ENCODE results near the gene TSPYL6.
"Not testable (repeated sequence)": the region's sequence is repeated elsewhere in the genome, so short reads cannot be mapped to it uniquely, and the experiment has no call there.

Gene TSPYL6

DNA sequence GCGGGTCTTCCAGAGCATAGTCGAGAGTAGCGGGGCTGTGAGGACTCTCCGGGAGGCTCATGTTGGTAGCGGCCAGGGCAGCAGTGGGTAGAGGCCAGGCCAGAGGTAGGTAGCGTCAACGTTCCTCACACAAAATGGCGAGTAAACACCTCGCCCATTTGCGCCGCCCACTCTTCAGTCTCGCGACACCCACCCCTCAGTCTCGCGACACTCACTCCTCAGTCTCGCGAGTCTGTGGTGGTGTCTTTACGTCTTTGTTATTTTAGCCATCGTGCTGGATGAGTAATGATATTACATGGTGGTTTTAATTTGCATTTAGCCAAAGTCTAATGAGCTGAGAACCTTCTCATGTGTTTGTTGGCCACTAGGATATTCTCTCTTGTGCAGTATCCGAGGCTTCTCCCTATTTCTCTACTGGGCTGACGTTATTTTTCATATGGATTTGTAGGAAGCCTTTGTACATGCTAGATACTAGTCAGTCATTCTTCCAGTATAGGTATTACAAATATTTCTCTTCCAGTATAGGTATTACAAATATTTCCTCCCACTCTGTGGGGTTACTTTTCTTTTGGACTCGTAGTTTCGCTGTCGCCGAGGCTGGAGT, at the start of gene TSPYL6:
TSPYL6 (minus strand) TSS at position 139 of the 604 bp plus-strand sequence; CDS start at position 61, 78 bp downstream.
- DNase-seq (ENCODE audit: low read depth in 2 of 2, low spot score in 1 of 2): no peak

DNA sequence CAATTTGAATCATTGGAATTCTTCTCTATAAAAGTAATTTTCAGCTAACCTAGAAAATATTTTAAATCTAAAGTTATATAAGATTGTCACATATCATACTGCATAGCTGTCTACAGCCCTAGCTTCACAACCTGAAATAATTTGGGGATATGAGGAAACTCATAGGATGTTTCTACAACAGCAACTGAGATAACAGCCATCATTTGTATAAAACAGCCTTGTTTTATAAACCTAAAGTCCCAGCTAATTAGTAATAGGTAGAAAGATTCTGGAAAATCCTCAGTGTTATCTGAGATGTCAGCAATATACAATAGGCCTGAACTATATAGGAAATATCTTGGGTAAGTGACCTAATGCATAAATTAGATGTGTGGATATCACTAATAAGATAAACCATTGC, 47.6 kb upstream of the TSPYL6 start:
- no peak for DNase-seq (ENCODE audit: low read depth in 2 of 2, low spot score in 1 of 2)

DNA sequence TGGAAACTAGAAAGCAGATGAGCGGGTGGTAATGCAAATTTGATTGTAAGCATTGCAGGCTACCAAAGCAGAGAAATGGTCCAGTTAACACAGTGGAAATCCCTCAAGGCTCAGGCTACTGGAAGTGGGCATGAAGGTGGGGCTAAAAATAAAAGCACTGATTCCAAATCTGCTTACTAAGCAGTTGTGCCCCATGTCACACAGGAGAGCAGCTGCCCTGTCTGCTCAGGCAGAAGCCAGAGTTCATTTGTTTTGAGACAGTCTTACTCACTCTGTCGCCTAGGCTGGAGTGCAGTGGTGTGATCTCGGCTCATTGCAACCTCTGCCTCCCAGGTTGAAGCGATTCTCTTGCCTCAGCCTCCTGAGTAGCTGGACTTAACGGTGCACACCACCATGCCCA, 42.5 kb upstream of the TSPYL6 start:
- DNase-seq (ENCODE audit: low read depth in 2 of 2, low spot score in 1 of 2): no peak

DNA sequence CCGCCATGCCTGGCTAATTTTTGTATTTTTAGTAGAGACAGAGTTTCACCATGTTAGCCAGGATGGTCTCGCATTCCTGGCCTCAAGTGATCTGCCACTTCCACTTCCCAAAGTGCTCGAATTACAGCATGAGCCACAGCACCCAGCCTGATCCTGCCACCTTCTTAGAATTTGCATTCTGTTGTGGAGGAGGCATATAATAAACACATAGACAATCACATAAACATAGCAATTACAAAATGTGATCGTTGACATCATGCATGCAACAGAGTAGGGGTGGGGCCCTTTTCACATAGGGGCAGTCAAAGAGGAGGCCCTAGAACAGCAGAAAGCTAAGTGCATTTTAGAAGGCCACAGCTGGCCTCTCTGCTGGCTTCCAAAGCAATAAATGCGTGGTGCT, 39.9 kb upstream of the TSPYL6 start:
- no peak for DNase-seq (ENCODE audit: low read depth in 2 of 2, low spot score in 1 of 2)

DNA sequence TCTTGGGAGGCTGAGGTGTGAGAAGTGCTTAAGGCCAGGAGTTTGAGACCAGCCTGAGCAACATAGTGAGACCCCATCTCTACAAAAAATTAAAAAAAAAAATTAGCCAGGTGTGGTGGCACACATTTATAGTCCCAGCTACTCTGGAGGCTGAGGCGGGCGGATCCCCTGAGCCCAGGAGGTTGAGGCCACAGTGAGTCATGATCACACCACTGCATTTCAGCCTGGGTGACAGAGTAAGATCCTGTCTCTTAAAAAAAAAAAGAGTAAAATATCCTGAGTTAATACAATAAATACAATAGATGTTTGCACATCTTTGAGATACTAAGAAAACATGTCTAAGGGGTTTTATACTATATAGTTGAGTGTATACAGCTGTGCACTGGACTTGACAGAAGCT, 38.6 kb upstream of the TSPYL6 start:
- not testable (repeated sequence) for DNase-seq (ENCODE audit: low read depth in 2 of 2, low spot score in 1 of 2)

DNA sequence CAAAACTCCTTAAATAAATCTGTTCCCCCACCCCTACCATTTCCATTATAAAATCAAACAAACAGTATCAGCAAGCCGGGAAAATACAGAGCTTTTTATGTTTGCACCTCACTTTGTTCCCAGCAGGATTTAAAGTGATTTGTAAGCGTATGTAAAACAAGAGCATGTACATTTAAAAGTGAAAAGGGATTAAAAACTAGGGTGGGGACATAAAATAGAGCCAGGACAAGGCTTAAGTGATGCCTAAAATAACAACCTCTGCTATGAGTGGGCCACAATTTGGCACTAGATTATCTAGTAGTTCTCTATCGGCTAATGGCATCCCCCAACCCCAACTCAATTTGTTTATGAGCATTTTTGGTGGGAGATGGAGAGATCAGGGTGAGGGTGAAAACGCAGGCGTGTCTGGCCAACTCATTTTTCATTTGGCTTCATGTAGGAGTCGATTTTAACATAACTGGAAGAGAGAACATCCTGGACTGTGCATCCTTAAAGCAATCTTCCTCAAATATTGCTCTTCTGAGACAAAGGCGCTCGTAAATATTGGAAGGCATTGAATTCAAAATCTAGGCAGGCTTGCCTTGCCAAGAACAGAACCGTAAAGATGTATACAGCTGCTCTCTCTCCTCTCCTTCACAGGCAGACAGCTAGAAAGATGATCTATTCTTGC, 34.5 kb upstream of the TSPYL6 start:
- DNase-seq (ENCODE audit: low read depth in 2 of 2, low spot score in 1 of 2): no peak

DNA sequence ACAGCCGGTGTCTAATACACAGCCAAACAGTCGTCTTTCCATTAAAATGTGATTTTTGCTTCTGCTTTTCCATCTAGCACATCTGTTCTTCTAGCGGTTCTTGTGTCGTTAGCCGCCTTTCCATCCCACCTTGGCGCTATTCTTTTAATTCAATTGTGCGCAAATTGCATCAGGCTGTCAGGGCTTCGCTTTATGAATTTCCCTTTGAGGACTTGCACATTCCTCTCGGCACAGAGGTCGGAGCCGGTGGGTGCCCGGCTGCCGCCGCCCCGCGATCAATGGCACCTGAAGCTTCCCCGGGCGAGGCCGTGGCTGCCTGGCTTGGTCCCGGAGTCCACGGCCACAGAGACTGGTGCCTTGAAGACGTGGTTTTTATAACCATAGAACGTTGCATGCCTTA, 33.9 kb upstream of the TSPYL6 start:
- no peak for DNase-seq (ENCODE audit: low read depth in 2 of 2, low spot score in 1 of 2)

DNA sequence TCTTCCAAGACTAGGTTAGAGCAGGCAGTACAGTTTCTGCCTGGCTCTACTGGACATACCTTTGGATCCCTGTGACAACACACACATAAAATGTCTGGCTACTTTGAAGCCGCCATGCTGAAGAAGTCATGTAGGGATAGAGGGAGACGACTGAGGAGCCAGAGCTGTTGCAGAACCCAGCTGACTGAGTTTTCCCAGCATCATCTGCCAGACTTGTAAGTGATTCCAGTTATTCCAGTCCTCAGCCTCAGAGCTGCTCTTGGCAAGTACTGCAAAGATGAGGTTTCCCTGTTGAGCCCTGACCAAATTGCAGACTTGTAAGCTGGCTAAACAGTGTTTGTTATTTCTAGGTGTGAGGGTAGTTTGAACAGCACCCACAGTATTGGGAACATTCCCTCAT, 31.5 kb upstream of the TSPYL6 start:
- no peak for DNase-seq (ENCODE audit: low read depth in 2 of 2, low spot score in 1 of 2)

DNA sequence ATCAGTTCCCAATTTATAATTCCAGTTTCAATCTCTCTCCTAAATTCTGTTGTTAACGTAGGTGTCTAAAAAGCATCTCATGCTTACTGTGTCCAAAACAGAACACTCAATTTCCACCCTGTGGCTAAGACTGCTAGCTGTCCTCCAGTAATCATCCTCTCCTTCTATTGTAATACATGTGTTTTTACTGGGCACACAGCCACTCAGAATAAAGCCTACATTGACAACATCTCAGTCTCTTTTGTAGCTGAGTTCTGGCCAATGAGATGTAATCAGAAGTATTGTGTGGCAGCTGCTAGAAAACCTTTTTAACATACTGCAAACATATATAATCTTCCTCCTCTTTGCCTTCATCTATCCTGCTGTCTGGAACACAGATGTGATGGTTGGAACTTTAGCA, 29.4 kb upstream of the TSPYL6 start:
- DNase-seq (ENCODE audit: low read depth in 2 of 2, low spot score in 1 of 2): no peak

DNA sequence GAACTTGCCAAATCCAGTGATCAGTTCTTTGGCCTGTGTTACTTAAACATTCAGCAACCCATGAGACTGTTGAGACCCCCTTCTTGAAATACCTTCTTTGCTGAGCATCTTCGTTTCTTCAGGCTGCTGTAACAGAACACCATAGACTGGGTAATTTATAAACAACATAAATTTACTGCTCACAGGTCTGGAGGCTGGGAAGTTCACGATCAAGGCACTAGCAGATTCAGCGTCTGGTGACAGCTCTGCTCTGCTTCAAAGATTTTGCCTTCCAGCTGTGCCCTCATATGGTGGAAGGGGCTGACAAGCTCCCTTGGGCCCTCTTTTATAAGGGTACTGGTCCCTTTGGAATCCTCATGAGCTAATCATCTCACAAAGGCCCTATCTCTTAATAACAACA, 28.8 kb upstream of the TSPYL6 start:
- DNase-seq (ENCODE audit: low read depth in 2 of 2, low spot score in 1 of 2): no peak

DNA sequence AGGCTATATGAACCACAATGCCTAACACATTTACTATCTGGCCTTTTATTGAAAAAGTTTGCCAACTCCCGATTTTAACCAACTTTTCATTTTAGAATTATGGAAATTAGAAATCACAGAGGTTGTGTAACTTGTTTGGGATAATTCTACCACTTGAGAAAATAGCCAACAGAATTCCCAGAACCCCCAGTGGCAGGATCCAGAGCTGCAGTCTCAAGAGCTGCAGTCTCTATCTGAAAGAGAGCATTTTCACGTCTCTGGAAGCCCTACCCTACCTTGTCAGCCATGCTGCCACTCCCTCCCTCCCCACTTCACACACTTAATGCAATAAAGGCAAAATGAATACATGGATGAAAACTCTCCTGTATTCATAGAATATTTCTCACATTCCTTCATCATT, 23.4 kb upstream of the TSPYL6 start:
- no peak for DNase-seq (ENCODE audit: low read depth in 2 of 2, low spot score in 1 of 2)

DNA sequence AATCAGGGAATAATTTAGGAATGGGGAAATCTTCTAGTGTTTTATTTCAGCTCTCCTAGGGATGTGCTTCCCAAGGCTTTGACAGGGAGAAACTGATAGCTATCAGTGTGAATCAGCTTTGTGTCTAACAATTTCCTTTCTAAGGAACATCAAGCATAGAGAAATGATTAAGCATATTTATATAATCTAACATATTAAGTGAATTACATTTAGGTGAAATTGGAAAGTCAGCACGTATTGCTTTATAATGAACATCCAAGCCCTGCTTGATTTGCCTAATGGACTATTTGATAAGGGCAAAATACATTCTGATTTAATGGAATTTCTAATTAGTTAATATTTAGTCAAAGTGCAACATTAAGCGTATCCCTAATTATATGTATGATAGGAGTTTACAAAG, 19.5 kb upstream of the TSPYL6 start:
- no peak for DNase-seq (ENCODE audit: low read depth in 2 of 2, low spot score in 1 of 2)

DNA sequence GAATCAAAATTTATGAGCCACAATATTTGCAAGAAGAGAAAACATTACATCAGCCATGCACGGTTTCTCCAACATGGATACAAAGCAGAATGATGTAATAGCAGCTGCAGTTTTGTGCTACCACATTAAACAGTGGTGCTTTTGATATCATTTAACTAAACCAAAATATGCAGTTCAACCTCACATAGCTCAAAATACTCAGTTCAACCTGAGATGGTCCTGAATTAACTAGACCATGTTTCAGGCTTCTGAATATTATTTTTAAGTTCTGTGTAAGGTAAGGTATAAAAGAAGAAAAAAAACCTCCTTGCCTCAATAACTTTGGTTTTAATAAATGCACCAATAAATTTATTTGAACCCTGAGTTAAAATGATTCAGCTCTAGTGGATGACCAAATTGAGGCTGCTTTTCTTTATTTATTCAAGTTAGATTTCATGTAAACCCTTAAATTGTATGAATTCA, 18.8 kb upstream of the TSPYL6 start:
- DNase-seq (ENCODE audit: low read depth in 2 of 2, low spot score in 1 of 2): no peak

DNA sequence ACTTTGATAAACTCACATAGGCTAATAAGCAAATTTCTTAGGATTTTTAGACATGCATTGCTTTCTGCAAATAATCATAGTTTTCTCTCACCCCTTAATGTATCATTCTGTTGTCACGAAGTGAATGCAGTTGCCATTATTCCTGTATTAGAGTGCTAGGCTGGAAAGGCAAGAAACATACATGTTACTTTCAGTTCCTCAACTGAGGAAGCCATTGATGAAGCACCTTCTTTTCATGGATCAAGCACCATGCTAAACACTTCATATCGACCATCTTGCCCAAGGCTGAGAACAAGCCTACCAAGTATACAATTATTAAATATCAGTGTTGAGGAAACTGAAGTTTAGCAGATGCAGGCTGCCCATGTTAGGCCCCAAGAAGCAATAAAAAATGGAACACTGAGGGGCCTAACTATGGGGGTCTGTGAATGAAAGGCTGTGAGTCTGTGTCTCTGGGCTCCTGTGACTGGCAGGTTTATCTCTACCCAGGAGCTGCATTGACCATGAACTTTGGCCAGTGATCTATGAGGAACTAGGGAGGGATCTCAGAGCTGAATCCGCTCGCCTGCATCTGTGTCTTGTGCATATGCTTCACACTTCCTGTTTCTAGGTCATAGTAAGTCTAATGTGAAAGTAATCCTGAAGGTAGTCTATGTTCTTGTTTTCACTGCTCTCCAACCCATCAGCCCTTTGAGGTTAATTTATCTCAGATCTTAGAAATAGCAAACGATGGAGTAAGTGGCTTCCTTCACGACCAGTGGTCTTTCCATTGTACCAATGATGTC, 16.0 kb upstream of the TSPYL6 start:
- no peak for DNase-seq (ENCODE audit: low read depth in 2 of 2, low spot score in 1 of 2)

DNA sequence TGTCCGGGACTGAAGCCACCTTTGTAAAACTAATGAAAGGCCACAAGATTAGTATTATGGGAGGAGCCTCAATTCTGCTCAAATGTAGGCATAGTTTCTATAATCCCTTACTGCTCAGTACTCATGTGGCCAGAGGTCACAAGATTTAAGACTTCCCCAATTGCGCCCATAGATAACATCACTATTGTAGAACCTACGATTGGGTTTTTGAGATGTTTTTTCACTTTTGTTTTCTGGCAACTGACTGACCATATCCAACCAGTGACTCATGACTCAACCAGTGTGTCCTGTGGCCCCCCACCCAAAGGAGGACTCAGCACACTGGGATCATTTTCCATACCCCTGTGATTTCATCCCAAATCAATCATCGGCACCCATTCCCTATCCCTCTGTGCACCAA, 15.2 kb upstream of the TSPYL6 start:
- no peak for DNase-seq (ENCODE audit: low read depth in 2 of 2, low spot score in 1 of 2)

DNA sequence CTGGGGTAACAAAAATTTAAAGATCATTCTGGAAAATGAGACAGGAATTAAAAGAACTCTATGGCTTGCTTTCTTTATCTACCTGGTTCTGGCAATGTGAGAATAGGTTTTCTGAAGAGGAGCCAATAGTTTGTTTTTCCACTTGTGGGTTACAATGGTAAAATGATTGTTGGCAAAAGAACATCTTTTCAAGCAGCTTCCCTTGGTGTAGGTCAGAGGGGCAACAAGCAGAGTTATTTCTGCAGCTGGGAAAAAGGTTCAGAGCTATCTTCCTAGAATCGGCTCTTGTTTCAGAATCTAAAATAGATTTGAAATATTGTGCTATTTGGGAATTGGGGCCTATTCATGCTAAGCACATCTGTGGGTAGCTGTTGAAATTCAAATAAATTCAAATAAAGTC, 11.5 kb upstream of the TSPYL6 start:
- no peak for DNase-seq (ENCODE audit: low read depth in 2 of 2, low spot score in 1 of 2)

DNA sequence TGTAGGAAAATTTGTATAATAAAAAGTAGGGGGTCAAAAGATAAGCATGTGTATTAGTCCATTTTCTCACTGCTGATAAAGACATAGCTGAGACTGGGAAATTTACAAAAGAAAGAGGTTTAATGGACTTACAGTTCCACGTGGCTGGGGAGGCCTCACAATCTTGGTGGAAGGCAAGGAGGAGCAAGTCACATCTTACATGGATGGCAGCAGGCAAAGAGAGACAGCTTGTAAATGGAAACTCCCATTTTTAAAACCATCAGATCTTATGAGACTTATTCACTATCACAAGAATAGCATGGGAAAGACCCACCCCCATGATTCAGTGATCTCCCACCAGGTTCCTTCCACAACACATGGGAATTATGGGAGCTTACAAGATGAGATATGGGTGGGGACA, 9.1 kb upstream of the TSPYL6 start:
- DNase-seq (ENCODE audit: low read depth in 2 of 2, low spot score in 1 of 2): not testable (repeated sequence)

DNA sequence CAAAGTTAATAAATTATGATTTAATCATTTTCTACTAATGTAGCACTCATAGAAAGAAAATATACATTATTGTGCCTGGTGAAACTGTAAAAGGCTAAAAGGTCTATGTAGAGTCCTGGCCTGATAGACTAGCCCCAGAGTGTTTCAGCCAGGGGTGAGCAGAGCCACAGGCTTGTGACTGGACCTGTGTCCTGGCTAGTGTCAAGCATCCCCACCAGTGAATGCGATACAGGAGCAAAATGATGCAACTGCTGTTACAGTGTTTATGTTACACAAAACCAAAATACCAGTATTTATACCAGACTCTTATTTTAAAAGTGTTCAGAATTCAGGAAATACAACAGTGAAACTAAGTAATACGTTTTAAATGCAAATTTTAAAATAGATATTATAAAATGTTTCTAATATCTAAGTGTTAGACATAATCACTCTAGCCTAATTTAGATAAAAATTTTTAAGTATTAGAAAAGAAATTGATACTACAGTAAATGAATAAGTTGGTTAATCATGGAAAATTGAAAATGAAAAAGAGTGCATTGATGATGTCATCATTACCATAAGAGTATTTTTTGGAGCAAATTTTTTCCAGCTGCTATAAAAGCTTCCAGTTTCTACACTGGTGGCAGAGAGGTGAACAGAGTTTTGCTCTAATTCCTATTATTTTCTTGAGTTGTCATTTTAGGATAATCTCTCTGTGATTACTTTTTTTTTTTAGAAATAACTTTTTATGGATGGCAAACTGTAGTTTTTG, 6.2 kb upstream of the TSPYL6 start:
- DNase-seq (ENCODE audit: low read depth in 2 of 2, low spot score in 1 of 2): no peak

DNA sequence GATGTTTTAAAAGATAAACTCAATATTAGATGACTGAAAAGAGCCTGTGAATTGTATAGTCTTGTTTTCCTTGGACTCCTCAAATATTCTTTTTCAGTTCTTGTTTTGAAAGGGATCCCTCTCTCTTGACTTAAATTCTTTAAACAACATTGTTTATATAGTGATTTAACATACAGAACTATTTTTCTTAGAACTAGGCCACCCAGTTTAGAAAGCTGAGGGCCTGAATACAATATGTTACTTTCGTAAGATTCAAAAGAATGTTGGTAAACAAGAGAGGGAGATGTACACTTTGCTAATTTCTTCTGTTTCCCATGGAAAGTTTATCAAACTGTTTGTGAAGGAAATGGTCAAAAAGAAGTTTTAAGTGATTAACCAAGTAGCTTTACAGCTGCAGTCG, 5.5 kb upstream of the TSPYL6 start:
- no peak for DNase-seq (ENCODE audit: low read depth in 2 of 2, low spot score in 1 of 2)

DNA sequence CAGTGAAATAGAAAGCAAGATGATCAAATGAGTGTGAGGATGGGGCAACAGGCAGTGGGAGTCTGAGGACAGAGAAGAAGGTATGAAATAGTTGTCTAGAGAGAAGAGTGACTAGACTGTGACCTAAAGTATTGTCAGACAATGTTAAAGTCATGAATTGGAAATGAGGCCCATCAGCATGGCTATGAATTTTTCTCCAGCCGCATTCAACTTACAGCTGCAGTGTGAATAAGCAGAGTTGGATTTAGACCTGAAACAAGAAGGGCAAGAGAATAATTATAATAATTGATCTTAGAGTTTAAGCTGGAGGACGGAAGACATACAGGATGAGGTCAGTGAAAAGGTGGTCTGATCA, 4.2 kb upstream of the TSPYL6 start:
- DNase-seq (ENCODE audit: low read depth in 2 of 2, low spot score in 1 of 2): no peak

DNA sequence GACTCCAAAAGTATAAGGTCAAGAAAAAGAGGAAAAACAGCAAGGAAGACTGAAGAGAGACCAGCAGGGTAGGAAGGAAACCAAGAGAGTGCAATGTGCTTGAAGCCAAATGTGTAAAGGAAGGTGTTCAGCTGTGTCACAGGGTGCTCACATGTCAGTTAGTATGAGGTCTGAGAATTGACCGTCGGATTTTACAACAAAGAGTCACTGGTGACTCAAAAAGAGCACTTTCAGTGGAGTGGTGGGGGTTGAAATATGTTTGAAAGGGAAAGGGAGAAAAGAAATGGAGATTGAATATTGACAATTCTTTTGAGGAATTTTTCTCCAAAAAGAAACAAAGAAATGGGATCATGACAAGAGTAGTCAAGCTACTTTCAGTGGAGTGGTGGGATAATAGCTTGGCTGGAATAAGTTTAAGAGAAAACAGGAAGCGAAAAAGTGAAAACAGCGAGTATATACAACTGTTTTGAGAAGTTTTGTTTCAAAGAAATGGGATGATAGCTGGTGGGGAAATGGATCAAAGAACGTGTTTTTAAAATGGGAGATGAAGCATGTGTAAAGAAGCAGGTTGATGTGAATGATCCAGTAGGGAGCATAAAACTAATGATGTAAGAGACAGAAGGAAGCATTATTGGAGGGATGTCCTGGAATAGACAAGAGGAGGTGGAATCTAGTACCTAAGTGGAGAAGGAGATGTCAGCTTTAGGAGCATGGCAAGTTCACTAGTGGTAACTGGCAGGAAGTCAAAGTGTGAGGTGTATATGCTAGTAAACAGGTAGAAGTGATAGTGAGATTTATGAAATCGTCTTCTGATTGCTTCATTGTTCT, 3.6 kb upstream of the TSPYL6 start:
- DNase-seq (ENCODE audit: low read depth in 2 of 2, low spot score in 1 of 2): no peak

Measured in stimulated activated CD8-positive, alpha-beta memory T cell treated with anti-CD3 and anti-CD28 coated beads, Interleukin-4, amount 100 ng/mL, for 1 hour (primary cell).